EL (cell line): ENCODE results near the gene NSG1.
A peak's percentile ranks its signal among the peaks of the same experiment; 100 is the strongest.
"Not testable (repeated sequence)": the region's sequence is repeated elsewhere in the genome, so short reads cannot be mapped to it uniquely, and the experiment has no call there.

Experiments used
- DNase-seq: peaks from one replicate; pipeline ENCODE4 v3.0.0-alpha.2; 2016

Gene NSG1

GRCh38 chr4:4437798-4438470, 51.0 kb downstream of the NSG1 start:
- no peak for DNase-seq

GRCh38 chr4:4438891-4439290, 52.0 kb downstream of the NSG1 start:
- no peak for DNase-seq

DNA sequence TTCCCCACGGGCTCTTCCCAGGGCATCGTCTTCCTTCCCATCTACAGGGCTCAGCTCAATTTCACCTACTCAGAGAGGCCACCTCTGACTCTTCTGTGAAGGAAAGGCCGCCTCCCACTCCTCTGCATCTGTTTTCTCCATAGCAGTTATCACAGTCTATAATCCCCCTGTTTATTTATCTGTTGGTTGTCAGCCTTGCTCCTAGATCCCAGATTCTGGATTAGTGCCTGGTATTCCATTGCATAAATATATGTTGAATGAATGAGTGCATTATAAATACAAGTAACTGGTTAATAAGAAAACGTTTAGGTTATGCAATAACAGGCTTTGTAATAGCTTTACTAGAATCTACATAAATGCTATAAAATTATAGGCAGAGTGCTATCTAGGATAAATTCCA, 52.9 kb downstream of the NSG1 start:
- no peak for DNase-seq

DNA sequence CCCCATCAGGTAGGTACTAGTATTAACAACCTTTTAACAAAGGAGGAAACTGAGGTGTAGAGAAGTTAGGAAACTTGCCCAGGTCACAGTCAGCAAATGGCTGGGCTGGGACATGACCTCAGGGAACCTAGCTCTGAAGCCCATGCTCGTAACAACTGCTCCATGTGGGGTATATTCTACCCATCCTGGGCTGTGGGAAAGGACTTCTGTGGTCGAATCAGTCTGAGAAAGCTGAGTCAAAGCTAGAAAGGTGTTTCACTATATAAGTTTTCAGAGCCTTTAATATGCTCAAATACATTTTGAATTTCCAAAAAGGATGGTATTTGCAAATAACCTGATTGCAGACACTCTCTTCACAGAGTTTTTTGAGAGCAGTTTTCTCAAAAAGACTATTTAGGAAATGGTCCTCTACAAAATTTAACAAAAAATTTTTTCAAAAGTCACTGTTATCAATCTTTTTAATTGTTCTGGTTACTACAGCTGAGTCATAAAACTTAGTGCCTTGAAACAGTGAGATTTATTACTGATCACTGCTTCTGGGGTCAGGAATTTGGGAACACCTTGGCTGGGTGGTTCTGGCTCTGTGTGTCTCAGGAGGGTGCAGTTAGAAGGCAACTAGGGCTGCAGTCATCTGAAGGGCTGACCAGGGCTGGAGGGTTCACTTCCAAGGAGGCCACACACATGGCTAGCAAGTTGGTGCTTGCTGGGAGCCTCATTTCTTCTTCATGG, 53.6 kb downstream of the NSG1 start:
- no peak for DNase-seq

- DNase-seq, result peak; percentile 63
These were observed 56.9 kb downstream of the NSG1 start for GRCh38 chr4:4443821-4444220.

- peak; percentile 32 for DNase-seq
These were observed 59.5 kb downstream of the NSG1 start for GRCh38 chr4:4446434-4446833.

DNA sequence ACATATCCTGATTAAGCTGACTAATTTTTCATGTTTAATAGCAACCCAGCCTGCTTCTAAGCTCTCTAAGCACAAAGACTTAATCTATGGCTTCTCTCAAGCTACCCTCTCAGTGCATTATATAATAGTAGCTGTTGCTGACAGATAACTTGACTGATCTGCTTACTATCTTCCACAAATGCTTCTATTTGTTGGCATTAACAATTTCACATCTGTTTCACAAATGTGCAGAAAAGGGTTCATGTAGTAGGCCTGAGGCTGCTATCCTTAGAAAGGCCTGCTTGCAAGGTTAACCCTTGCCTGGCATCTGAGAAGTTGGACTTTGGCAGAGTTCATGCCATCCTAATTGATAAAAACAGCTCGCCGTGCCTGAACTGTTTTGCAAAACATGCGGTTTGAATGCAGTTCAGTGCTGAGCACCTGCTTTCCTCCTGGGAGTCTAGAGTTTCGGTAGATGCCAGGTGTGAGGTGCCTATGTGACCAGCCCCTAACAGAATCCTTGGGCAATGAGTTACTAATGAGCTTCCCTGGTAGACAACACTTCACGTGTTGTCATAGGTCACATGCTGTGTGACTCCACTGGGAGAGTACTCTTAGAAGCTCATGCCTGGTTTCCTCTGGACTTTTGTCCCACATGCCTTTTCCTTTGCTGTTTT, 68.4 kb downstream of the NSG1 start:
- DNase-seq, result no peak

GRCh38 chr4:4456351-4456750, 69.4 kb downstream of the NSG1 start:
- DNase-seq, result peak; percentile 17

- no peak for DNase-seq
These were observed 70.1 kb downstream of the NSG1 start for GRCh38 chr4:4456816-4457578.

DNA sequence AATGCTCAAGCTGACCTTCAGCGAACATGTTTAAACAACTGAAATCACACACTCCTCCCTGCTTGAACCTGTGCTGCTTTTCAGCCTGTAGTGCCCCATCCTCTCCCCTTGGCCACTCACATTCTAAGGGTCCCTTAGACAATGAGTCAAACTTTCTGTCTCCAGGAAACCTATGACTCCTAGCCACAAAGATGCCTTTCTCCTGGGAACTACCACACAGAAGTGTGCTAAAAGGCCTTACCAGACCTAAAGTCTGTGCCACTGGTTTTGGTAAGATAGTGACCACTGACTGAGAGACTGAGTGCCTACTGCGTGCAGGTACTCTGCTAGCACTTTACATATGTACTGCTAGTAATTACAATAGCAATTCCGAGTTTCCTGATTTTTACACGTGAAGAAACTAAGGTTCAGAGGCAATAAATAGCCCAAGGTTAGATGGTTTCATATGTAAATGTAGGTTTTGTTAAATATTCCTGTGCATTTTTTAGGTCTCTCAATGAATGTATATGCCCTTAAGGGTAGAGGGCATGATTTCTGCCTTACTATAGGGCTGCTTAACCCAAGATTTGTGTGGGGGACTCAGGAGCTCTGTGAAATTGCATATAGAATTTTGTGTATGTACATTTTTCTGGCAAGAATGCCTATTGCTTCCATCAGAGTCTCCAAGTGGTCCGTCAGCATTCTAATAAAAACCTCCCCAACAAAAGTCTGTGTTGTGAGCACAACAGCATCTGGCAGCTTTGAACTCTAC, 71.1 kb downstream of the NSG1 start:
- peak; percentile 60 for DNase-seq

GRCh38 chr4:4459181-4459580, 72.3 kb downstream of the NSG1 start:
- no peak for DNase-seq

DNA sequence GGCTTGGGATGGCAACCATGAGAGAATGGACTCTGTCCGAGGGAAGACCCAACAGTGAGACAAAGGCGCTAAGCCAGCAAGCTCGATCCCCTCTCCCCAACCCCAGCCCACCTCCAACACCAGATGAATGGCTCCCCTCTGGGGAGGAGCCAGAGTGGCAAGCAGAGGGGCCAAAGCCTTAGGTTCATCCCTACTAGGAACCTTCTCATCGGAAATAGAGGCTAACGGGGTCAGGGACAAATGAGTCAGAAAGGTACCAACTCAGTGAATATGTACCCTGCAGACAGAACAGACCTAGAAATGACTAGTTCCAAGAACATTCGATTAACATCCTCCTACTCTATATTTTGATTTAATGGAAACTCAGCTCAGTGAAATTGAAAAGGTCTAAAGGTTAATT, 73.9 kb downstream of the NSG1 start:
- no peak for DNase-seq

DNA sequence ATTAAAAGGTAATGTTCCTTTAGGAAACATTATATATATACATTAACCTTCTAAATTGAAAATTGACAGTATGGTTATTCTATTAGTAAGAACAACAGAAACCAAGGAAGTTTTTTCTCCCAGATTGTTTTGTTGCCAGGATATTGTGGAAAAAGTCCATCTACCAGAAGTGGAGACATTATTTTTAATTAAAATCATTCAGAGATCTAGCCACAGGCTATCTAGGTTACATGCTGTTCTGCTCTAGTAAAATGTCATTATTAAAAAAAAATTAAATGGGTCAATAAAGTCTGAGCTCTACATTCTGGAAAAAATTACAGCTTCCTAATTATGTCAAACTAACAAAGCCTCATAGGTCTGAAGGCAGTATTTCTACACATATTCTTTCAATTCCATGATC, 74.3 kb downstream of the NSG1 start:
- no peak for DNase-seq

GRCh38 chr4:4461850-4462249, 74.9 kb downstream of the NSG1 start:
- DNase-seq, result no peak

GRCh38 chr4:4462970-4463369, 76.1 kb downstream of the NSG1 start:
- no peak for DNase-seq

- not testable (repeated sequence) for DNase-seq
These were observed 78.3 kb downstream of the NSG1 start for GRCh38 chr4:4465238-4465637.
